NOMO-1 (cell line): ENCODE data around the gene RPS27A.
A peak's percentile ranks its signal among the peaks of the same experiment; 100 is the strongest.
"Not testable (repeated sequence)": the region's sequence is repeated elsewhere in the genome, so short reads cannot be mapped to it uniquely, and the experiment has no call there.

ENCODE experiments used
- DNase-seq, 2 experiments: peaks; one replicate each; lab custom pipeline; 2025; ENCODE audit not compliant: unreplicated experiment in 2 of 2; lab: John Stamatoyannopoulos, UW

RPS27A gene

DNA sequence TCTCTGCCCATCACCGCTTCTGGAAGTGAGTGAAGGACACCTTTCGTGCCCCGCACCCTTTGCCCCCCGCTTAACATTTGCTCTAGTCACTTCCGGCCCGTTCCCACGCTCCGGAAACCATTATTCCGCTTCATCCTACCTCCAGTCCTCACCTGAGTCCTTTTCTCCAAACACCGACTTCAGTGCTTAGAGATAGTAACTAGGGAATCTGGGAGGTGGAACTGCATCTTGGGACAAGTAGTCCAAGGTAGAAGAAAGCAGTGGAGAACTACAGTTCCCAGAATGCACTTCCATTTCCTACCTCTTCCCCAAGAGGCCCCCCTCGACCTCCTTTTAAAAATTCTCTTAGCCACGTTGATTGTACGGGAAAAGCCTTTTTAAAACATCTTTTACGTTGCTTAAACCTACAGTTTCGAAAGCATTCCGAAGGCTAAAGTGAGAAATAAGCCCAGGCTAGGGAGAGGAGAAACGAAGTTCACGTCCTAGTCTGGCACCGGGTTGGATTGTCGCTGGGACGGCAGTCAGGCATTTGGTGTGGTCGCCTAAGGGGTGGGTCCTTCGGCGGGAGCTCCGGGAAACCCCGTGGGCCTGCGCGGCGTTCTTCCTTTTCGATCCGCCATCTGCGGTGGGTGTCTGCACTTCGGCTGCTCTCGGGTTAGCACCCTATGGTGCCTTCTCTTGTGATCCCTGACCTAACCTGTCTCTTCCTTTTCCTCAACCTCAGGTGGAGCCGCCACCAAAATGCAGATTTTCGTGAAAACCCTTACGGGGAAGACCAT lies at the start of gene RPS27A, which contains the start of gene CLHC1:
Gene RPS27A, plus strand, starts transcription at position 605 of the 779 bp plus-strand sequence. Its CDS starts 137 bp downstream, at position 742.
Gene CLHC1, minus strand, starts transcription at position 210 of the 779 bp plus-strand sequence. CDS start 9,882 bp downstream, outside the sequence.
- peak; percentile 80 to 91 for DNase-seq

DNA sequence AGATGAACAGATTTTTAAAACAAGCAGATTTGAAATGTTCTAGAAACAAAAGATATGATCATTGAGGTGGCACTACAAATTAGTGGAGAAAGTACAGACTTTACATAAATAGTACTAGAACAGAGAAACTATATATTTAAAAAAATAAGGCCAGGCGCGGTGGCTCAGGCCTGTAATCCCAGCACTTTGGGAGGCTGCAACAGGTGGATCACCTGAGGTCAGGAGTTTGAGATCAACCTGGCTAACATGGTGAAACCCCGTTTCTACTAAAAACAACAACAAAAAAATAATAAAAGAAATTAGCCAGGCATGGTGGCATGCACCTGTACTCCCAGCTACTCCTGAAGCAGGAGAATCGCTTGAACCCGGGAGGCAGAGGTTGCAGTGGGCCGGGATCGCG lies 45.7 kb upstream of the RPS27A start:
- DNase-seq, result not testable (repeated sequence)

DNA sequence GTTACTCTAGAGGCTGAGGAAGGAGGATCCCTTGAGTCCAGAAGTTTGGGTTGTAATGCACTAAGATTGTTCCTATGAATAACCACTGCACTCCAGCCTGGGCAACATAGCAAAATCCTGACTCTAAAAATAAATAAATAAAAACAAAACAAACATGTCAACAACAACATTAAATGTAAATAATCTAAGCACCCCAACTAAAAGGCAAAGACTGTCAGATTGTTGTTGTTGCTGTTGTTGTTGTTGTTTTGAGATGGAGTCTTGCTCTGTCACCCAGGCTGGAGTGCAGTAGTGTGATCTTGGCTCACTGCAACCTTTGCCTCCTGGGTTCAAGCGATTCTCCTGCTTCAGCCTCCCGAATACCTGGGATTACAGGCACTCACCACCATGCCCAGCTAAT lies 40.6 kb upstream of the RPS27A start:
- DNase-seq, result not testable (repeated sequence)

DNA sequence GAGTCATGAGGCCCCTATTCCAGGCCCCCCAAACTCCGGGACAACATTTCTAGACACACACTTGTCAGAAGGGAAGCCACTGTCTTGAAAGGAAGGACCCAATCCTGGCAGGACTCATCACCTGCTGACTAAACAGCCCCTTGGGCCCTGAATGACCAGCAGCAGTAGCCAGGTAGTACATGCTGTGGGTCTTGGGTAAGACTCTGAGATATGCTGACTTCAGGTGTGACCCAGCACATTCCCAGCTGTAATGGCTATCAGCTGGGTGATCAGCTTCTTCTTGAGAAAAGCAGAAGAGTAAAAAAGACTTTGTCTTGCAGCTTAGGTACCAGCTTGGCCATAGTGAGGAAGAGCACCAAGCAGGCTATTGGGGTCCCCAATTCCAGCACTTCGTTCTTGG lies 36.0 kb upstream of the RPS27A start:
- DNase-seq, result no peak

DNA sequence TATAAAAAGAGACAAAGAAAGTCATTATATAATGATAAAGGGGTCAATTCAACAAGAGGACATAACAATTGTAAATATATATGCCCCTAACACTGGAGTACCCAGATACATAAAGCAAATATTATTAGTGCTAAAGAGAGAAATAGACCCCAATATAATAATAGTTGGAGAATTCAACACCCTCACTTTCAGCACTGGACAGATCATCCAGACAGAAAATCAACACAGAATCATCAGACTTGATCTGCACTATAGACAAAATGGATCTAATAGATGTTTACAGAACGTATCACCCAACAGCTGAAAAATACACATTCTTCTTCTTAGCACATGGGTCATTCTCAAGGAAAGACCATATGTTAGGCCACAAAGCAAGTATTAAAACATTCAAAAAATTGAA lies 32.1 kb upstream of the RPS27A start:
- no peak for DNase-seq

DNA sequence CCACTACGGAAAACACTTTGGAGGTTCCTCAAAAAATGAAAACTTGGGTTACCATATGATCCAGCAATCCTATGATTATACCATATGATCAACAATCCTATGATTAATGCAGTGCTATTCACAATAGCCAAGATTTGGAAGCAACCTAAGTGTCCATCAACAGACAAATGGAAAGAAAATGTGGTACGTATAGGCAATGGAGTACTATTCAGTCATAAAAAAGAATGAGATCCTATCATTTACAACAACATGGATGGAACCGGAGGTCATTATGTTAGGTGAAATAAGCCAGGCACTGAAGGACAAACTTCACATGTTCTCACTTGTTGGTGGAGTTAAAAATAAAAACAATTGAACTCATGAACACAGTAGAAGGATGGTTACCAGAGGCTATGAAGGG lies 28.0 kb upstream of the RPS27A start:
- no peak for DNase-seq

DNA sequence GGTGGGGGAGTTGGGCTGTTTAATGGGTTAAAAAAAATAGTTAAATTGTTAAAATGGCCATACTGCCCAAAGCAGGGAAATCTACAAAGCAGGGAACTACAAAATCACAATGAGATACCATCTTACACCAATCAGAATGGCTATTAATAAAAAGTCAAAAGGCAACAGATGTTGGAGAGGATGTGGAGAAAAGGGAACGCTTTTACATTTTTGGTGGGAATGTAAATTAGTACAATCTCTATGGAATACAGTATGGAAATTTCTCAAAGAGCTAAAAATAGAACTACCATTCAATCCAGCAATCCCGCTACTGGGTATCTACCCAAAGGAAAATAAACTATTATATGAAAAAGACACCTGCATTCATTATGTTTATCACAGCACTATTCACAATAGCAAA lies 27.5 kb upstream of the RPS27A start:
- no peak for DNase-seq

DNA sequence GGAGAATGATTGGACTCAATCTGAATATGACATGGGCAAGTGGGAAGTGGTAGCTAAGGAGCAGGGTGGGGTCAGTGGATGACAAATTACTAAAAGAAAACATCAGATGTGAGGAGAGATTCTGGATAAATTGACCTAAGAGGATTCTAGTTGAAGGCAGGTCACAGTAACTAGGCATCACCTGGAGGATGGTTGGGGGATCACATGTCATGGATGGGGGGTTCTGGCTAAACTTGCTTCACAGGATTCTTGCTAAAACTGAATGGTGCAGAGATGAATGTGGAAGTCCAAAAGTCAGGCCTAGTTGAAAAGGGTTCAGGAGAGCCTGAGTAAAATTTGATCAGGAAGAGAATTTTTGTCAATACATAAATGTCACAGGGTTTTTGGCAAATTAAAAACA lies 18.7 kb upstream of the RPS27A start:
- DNase-seq, result no peak

DNA sequence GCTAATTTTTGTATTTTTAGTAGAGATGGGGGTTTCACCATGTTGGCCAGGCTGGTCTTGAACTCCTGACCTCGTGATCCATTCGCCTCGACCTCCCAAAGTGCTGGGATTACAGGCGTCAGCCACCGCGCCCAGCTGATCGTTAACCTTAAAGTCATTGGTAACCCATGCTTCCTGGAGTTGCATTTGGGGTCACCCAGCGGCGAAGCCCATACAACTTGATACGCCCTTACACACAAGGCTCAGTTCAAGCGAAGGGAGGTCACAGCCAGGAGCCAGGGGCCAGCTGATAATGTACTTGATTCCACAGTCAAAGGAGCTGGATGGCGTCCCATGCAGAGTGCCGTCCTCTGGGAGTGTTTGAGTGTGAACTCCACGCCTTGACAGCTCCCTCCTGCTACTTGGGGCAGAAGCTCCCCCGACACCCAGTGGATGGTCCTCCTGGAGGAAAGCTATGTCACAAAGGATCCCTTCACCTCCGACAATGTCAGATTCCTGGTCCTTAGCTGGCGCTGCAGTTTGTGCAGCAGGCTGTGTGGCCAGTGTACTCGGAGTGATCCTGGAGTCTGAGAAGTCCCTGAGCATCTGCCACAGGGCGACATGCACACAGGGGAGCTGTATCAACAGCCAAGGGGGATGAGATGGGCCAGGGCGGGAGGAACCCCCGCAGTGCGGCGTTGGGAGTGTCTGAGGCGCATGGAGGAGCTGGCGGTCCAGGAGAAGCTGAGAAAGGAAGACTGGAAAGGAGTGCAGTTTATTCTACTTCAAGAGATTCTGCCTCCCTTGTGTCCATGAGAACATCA lies 8.3 kb upstream of the RPS27A start:
- DNase-seq, result no peak

DNA sequence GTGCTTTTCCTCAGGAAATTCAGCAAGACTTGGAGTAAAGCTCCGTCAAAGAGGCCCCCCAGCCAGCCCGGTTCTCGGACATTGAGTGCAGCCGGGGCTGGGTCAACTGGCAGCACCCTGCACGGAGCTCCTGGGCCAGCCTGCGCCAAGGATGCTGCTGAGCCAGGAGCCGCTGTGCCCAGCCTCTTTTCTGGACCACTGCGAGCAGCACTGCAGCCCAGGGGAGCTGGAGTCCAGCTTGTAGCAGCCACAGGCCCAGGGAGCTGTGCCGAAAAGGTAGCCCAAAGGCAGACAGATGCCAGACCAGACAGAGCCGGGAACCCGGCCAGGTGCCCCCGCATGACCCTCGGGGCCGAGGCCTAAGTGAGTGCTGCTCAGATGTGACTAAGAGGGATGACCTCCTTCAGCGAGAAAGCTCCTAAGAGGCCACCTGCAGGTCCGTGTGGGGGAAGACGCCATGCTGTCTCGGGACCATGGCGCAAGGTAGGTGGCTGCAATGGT lies 7.7 kb upstream of the RPS27A start:
- no peak for DNase-seq

DNA sequence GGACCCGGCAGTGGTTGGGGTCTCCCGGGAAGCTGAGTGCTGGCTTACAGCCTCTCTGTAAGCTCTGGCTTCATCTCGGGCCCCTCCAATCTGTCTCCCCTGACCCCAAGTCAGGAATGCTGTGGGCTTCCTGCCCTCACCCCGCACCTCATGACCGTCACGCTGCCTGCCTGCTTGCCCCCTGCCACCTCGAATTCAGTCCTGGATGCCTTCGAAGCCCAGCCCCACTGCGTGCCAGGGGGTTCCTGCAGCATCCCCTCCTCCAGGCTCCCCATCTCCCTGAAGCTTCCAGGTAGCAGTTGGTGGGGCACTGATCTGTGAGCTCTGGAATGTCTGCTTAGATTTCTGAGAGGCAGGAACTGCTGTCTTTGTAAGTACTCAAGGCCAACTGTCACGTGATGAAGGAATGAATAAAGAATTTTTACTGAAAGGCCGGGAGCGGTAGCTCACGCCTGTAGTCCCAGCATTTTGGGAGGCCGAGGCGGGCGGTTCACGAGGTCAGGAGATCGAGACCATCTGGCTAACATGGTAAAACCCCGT lies 6.9 kb upstream of the RPS27A start:
- no peak for DNase-seq

DNA sequence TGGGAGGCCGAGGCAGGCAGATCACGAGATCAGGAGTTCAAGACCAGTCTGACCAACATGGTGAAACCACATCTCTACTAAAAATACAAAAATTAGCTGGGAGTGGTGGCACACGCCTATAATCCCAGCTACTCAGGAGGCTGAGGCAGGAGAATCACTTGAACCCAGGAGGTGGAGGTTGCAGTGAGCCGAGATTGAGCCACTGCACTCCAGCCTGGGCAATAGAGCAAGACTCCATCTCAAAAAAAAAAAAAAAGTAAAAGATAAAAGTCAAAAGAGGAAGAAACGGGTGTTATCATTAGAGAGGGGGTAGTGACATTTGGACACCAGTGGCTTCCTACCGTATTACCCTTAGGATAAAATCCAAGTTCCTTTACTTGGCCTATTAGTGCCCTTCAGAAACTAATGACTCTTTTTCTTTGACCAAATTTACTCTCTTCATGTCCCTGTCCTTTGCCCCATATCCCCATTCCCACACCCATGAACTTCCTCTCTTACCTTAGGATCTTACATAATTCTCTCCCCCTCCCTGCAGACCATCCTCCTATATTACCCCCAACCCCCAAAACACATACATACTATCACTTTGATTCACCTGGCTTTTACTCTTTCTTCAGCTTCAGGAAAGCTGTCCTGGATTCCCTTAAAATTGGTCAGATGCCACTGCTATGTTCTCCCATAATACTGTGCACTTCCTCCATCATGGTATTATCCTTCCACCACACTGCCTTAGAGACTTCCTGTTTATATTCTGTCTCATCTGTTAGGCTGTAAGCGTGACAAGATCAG lies 4.9 kb upstream of the RPS27A start:
- DNase-seq, result peak; percentile 22 to 63

DNA sequence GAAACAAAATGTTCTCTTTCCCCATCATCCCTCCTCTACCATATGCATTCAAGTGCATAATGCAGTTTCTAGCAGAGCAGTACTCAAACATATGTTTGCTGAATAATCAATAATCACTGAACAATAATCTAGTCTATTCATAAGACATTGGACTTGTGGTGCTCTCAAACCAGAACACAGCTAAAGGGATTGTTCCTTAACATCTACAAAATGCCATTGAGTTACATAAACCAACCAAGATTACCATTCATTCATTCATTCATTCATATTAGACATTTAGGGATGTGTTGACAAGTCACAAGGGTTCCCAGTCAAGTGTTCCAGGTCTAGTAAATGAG lies 4.3 kb upstream of the RPS27A start:
- no peak for DNase-seq

DNA sequence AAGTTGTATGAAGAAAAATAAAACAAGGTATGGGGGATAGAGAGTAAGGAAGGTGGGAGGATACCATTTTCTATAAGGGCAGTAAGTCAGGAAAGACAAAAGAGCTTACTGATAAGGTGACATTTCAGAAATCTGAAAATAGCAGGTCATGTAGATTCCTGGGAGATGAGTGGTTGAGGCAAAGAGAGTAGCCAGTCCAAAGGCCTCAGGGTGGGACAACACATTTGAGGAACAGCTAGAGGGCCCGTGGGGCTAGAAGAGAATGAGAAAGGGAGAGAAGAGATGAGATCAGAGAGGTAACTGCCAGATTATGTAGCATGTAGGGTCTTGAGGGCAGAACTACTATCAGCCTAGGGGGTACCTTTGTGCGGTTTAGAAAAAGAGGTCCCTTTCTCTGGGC lies 3.3 kb upstream of the RPS27A start:
- DNase-seq, result no peak

DNA sequence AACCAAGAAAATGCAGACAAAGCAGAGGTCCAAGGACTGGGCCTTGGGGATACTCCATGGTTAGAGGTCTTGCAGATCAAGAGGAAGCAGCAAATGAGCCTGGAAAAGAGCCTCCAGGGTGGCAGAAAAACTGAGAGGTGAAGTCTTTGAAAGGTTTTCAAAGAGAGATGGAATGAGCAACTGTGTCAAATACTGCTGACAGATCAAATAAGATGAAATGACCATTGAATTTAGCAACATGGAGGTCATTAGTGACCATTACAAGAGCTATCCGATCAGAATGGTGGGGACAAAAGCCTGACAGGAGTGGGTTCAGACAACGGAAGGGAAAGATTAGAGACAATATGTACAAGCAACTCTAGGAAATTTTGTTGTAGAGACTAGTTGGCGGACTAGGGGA lies 1.9 kb upstream of the RPS27A start:
- DNase-seq, result no peak

DNA sequence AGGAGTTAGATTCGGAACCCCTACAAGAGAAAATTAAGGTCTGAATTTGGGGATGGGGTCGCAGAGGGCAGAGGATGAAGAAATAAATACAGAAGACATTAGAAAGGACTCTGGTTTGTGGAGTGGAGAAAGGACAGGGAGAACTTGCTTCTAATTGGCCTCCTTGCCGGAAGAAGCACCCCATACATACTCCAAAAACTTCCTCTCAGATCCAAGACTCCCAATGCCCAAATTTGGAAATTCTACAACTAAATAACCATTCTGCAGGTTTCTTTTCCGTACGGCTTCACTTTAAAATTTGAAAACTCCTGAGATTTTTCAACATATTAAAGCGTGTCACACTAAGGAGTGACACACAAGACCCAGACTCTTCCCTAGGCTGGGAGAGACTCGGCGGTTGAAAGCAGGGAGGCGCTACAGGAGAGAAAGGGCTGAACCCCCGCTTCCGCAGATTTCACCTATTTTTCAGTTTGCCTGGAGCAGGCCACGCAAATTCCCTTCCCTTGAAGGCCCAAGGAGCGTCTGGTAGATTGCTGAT lies 873 bp upstream of the RPS27A start:
- DNase-seq, result peak in 1 of 2 experiments; percentile 40

DNA sequence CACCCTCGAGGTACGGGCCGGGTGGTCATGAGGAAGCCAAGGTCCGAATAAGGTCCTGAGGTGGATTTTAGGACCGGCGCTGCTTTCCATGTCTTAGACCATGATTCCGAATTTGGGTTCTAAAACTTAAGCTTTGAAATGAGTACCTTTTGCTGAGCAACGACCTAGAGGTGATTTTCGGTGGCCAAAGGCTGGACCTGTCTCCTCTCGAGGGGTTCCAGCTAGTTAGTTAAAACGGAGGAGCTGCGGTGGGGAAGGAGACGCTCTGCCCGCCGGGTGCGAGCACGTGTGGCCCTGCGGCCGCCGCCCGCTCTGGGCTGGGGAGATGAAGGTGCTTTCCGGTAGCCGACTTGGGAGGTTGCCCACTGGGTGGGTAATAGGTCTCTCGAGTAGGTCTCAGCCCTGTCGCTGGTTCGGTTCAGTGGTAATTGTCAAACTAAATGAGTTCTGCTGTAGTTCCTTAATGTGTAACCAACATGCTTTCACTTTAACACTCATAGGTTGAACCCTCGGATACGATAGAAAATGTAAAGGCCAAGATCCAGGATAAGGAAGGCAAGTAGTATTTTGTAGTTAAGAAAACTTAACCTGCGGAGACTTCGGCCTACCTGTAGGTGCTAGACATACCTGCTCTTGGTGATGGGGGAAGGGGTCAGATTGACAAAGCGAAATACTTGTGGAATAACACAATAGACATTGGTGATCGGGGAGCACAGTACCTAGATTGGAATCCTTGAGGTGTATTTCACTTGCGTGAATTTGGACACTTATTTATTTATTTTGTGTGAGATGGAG lies 572 bp downstream of the RPS27A start:
- peak in 1 of 2 experiments; percentile 31 for DNase-seq

DNA sequence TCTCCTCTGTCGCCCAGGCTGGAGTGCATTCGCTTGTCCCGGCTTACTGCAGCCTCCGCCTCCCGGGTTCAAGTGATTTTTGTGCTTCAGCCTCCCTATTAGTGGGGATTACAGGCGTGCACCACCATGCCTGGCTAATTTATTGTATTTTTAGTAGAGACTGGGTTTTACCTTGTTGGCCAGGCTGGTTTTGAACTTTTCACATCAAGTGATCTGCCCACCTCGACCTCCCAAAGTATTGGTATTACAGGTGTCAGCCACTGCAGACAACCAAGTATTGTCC lies 1.1 kb downstream of the RPS27A start:
- no peak for DNase-seq

DNA sequence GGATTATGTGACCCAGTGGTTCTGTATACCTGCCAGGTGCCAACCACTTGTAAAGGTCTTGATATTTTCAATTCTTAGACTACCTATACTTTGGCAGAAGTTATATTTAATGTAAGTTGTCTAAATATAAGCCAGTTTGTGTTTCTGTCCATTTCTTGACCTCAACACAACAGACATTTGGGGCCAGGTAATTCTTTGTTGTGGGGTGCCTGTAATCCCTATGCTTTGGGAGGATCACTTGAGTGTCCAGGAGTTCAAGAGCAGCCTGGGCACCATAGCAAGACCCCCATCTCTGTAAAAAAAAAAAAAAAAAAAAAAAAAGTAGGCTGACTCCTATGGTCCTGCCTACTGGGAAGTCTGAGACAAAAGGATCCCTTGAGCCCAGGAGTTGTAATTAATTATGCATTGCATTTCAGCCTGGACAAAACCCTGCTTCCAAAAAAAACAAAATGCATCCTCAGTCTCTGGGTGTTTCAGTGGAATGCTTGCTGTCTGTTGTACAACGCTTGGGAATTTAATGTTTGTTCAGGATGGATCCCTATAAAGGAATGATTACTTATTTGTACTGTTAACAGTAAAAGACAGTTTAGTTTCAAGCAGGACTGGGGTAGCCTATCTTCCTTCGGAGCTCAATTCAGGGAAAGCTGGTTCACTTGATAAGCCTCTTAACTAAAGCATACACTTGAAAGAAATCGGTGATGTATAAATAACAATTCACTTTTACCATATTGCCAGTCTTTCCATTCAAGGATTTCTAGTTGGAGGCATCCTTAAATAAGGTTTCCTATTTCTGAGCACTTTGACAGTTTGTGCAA lies 3.4 kb downstream of the RPS27A start:
- DNase-seq, result no peak
